Gastroesophageal sphincter (tissue), 3 donors: ENCODE results near the gene NDRG3.

Experiments used
- POLR2AphosphoS5 ChIP-seq: sonication (generic); formaldehyde crosslinking; IDR thresholded peaks from one replicate; pipeline ENCODE4 v1.6.1; 2017; ENCODE audit warnings: antibody characterized with exemption
- TF ChIP-seq, protein P1 (sequence below), 4 experiments: fragments of 200-600 bp in 2 of 4; fragments of 450-650 bp in 2 of 4; sonication (generic) in 1 of 4; IDR thresholded peaks; one replicate each; pipeline ENCODE4 v1.5.1; 2017 to 2019; ENCODE audit warnings: antibody characterized with exemption in 4 of 4, mild to moderate bottlenecking in 2 of 4, moderate library complexity in 2 of 4

DNA sequence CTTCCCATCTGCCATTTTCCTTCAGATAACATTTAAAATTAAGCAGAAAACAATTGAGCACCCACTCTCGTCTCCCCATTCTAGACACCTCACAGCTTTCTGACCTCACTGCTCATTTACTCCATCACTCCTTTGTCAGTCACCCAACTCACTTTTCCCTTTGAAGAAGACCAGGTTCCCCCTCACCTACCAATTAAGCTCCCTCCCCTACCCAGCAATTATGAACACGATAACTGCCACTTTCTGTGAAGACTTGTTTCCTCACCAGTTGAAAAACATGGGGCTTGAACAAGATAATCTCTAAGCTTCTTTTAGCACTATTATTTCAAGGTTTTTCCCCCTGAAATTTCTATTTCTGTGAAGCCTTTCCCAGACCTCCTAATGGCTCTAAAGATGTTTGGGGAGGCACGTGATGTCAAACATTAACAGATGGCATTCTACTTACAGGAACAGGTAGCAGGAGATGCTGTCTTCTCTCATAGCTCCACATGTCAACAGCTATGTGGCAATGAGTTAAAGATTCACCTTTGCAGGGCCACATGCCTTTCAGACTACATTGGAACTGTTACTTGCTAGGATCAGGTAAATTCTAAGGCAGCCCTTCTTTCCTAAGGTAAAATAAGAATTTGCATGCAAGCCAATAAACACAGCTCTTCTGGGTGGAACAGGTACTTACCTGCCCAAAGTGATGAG, 75.1 kb downstream of the NDRG3 start:
- no peak for TF ChIP-seq POLR2AphosphoS5
- TF ChIP-seq, protein P1, sequence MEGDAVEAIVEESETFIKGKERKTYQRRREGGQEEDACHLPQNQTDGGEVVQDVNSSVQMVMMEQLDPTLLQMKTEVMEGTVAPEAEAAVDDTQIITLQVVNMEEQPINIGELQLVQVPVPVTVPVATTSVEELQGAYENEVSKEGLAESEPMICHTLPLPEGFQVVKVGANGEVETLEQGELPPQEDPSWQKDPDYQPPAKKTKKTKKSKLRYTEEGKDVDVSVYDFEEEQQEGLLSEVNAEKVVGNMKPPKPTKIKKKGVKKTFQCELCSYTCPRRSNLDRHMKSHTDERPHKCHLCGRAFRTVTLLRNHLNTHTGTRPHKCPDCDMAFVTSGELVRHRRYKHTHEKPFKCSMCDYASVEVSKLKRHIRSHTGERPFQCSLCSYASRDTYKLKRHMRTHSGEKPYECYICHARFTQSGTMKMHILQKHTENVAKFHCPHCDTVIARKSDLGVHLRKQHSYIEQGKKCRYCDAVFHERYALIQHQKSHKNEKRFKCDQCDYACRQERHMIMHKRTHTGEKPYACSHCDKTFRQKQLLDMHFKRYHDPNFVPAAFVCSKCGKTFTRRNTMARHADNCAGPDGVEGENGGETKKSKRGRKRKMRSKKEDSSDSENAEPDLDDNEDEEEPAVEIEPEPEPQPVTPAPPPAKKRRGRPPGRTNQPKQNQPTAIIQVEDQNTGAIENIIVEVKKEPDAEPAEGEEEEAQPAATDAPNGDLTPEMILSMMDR (IDR thresholded peaks at IDR 0.05), result no peak
